HepG2 (cell line): Measurements from ENCODE around the gene HNRNPAB. TPM values are rescaled to one million over a fixed set of nuclear protein-coding genes. Genes with fewer than 3 reads are reported as not detected.

Experiments
- ATAC-seq: fragments of 200-7000 bp; cut with Tn5 transposase; 3 replicates; pipeline ENCODE4 v1.9.1; 2020; ENCODE audit warnings: mild to moderate bottlenecking, moderate library complexity
- BruUV-seq: library from RNA; stranded (reverse); fragments of 400-500 nt; replicated peaks from 2 replicates; lab custom pipeline; 2021; lab: Mats Ljungman, UMichigan
- CTCF ChIA-PET: fragments of 300-600 bp; formaldehyde crosslinking; extraction: SDS; loops from one replicate; lab custom pipeline; 2021; ENCODE audit warnings: low total read pairs, inconsistent platforms, low intra/inter-chr PET ratio; lab: Yijun Ruan, JAX
- POLR2A ChIA-PET: fragments of 350-600 bp; sonication (Branson Sonifier 250); formaldehyde crosslinking; loops from one replicate; lab custom pipeline; 2020; ENCODE audit warnings: antibody characterized with exemption, inconsistent platforms; lab: Yijun Ruan, JAX
- DNase-seq: peaks from one replicate; pipeline ENCODE4 v3.0.0-alpha.2; 2015; ENCODE audit warnings: low spot score
- FAIRE-seq: peaks from 3 replicates; lab custom pipeline; 2011; peaks lifted over from hg19 to GRCh38; lab: Jason Lieb, UNC
- H2AFZ ChIP-seq: one replicate; pipeline ENCODE4 v1.6.1; 2011; ENCODE audit warnings: low read length, inconsistent platforms
- H3K27ac ChIP-seq: fragments of 300-600 bp; 3 replicates; pipeline ENCODE4 v1.8.0; 2011; ENCODE audit warnings: mixed run types, mild to moderate bottlenecking, mixed read lengths, low read length, inconsistent platforms; ENCODE audit not compliant: insufficient read depth; ENCODE audit errors: extremely low read length
- H3K27me3 ChIP-seq, 2 experiments: fragments of 200-600 bp in 1 of 2; 2 replicates in 1 of 2; 3 replicates in 1 of 2; pipeline versions ENCODE4 v1.6.0 to v1.8.0; 2011; ENCODE audit warnings: low read length in 2 of 2, mild to moderate bottlenecking in 2 of 2, moderate library complexity in 2 of 2, inconsistent platforms in 1 of 2; ENCODE audit not compliant: insufficient read depth in 2 of 2, control insufficient read depth in 1 of 2
- H3K36me3 ChIP-seq, 2 experiments: fragments of 200-600 bp in 1 of 2; replicated peaks in 1 of 2; 2 replicates in 1 of 2; 3 replicates in 1 of 2; pipeline versions ENCODE4 v1.5.1 to v1.8.0; 2011; ENCODE audit warnings: low read length in 2 of 2, inconsistent platforms in 1 of 2; ENCODE audit not compliant: insufficient read depth in 2 of 2, control insufficient read depth in 1 of 2
- H3K4me1 ChIP-seq: 2 replicates; pipeline ENCODE4 v1.5.1; 2012; ENCODE audit warnings: low read length, inconsistent platforms; ENCODE audit not compliant: insufficient read depth
- H3K4me2 ChIP-seq: 2 replicates; pipeline ENCODE4 v1.6.0; 2011; ENCODE audit warnings: low read depth, low read length, inconsistent platforms
- H3K4me3 ChIP-seq, 3 experiments: fragments of 200-600 bp in 1 of 3; sonication (generic), shearing (Covaris generic) in 1 of 3; replicated peaks in 1 of 3; 2 replicates each; pipeline ENCODE4 v1.5.1; 2011 to 2016; ENCODE audit warnings: low read length in 3 of 3, inconsistent platforms in 2 of 3, low read depth in 2 of 3, mild to moderate bottlenecking in 2 of 3, control low read depth in 1 of 3, mixed read lengths in 1 of 3; ENCODE audit not compliant: insufficient read depth in 1 of 3
- H3K79me2 ChIP-seq: one replicate; pipeline ENCODE4 v1.6.1; 2011; ENCODE audit warnings: low read length, inconsistent platforms; ENCODE audit not compliant: insufficient read depth
- H3K9ac ChIP-seq: 2 replicates; pipeline ENCODE4 v1.6.0; 2011; ENCODE audit warnings: mild to moderate bottlenecking, low read depth, low read length, inconsistent platforms; ENCODE audit not compliant: insufficient read depth
- H3K9me3 ChIP-seq: 2 replicates; pipeline ENCODE4 v1.5.1; 2012; ENCODE audit warnings: mild to moderate bottlenecking, low read length
- H4K20me1 ChIP-seq: 2 replicates; pipeline ENCODE4 v1.6.0; 2011; ENCODE audit warnings: inconsistent platforms, mild to moderate bottlenecking, low read length, moderate library complexity; ENCODE audit not compliant: insufficient read depth
- CHD2 ChIP-seq: IDR thresholded peaks from 2 replicates; pipeline ENCODE4 v1.6.1; 2011; ENCODE audit warnings: low read depth, low read length, improper control_type of control experiment
- DMTF1 ChIP-seq: sonication (generic); formaldehyde crosslinking; IDR thresholded peaks from 2 replicates; pipeline ENCODE4 v1.4.0; 2020; ENCODE audit warnings: mild to moderate bottlenecking, missing genetic modification reagents
- ELF4 ChIP-seq: sonication (generic); formaldehyde crosslinking; IDR thresholded peaks from 2 replicates; pipeline ENCODE4 v1.5.0; 2020; ENCODE audit warnings: missing genetic modification reagents, mild to moderate bottlenecking, moderate library complexity, borderline replicate concordance
- GTF2F1 ChIP-seq: fragments of 150-350 bp; IDR thresholded peaks from 2 replicates; pipeline ENCODE4 v1.6.1; 2014; ENCODE audit warnings: low read length
- JUNB ChIP-seq: sonication (generic); formaldehyde crosslinking; IDR thresholded peaks from 2 replicates; pipeline ENCODE4 v1.8.0; 2022; ENCODE audit warnings: missing genetic modification reagents, mild to moderate bottlenecking, borderline replicate concordance
- SP5 ChIP-seq: IDR thresholded peaks from 2 replicates; pipeline ENCODE4 v1.6.1; 2016; ENCODE audit warnings: low read depth, borderline replicate concordance
- TGIF2 ChIP-seq: IDR thresholded peaks from 2 replicates; pipeline ENCODE4 v1.6.1; 2016; ENCODE audit warnings: control low read depth, missing compliant biosample characterization
- ZFX ChIP-seq: sonication (generic); formaldehyde crosslinking; IDR thresholded peaks from 2 replicates; pipeline ENCODE4 v1.4.0; 2020; ENCODE audit warnings: mild to moderate bottlenecking, low read depth, missing genetic modification reagents, moderate library complexity
- ZNF253 ChIP-seq: sonication (generic); formaldehyde crosslinking; IDR thresholded peaks from 2 replicates; pipeline ENCODE4 v1.8.0; 2022; ENCODE audit warnings: mild to moderate bottlenecking, missing genetic modification reagents, borderline replicate concordance
- ZNF256 ChIP-seq: sonication (generic); formaldehyde crosslinking; conservative IDR thresholded peaks from 2 replicates; pipeline ENCODE4 v1.4.0; 2020; ENCODE audit warnings: missing genetic modification reagents
- ZNF333 ChIP-seq: sonication (generic); formaldehyde crosslinking; IDR thresholded peaks from 2 replicates; pipeline ENCODE4 v1.4.0; 2020; ENCODE audit warnings: mild to moderate bottlenecking, missing genetic modification reagents, borderline replicate concordance
- ZNF496 ChIP-seq: sonication (generic); formaldehyde crosslinking; IDR thresholded peaks from 2 replicates; pipeline ENCODE4 v1.8.1; 2023; ENCODE audit warnings: mild to moderate bottlenecking, moderate library complexity, missing genetic modification reagents; ENCODE audit not compliant: insufficient replicate concordance
- ZNF543 ChIP-seq: sonication (generic); formaldehyde crosslinking; IDR thresholded peaks from 2 replicates; pipeline ENCODE4 v1.4.0; 2020; ENCODE audit warnings: mild to moderate bottlenecking, missing genetic modification reagents
- ZNF569 ChIP-seq: sonication (generic); formaldehyde crosslinking; IDR thresholded peaks from 2 replicates; pipeline ENCODE4 v1.5.0; 2020; ENCODE audit warnings: mild to moderate bottlenecking, missing genetic modification reagents, moderate library complexity, borderline replicate concordance
- ZNF777 ChIP-seq: sonication (generic); formaldehyde crosslinking; IDR thresholded peaks from 2 replicates; pipeline ENCODE4 v1.4.0; 2020; ENCODE audit warnings: missing genetic modification reagents
- WGBS: methylation state at CpG from one replicate; pipeline ENCODE4 v1.1.6; 2017; ENCODE audit warnings: low lambda C conversion rate; 5-methylcytosine and 5-hydroxymethylcytosine counted together
- in situ Hi-C: cut with HindIII; loops from 2 replicates; pipeline ENCODE4 v1.10.0; 2017; ENCODE audit warnings: low pct_unique_long_range_greater_than_20kb; ENCODE audit not compliant: extremely low pct_ligation_motif_present
- intact Hi-C: fragments of 100-400 bp; cut with micrococcal nuclease; formaldehyde crosslinking; loops from one replicate; pipeline ENCODE4 v1.10.0; 2022; ENCODE audit not compliant: unreplicated experiment
- polyA plus RNA-seq, 8 experiments: library from polyadenylated mRNA; depleted of rRNA in 3 of 8; stranded (reverse) in 7 of 8; unstranded in 1 of 8; fragments of >200 nt; fragmentation: Illumina TruSeq in 4 of 8; extraction: Trizol in 4 of 8; gene quantifications; 2 replicates each; pipeline versions ENCODE4 v1.2.1 to v1.2.3, GENCODE V29; 2011 to 2016; ENCODE audit warnings: low read depth in 4 of 8, missing spikeins in 1 of 8, mixed read lengths in 1 of 8; ENCODE audit not compliant: insufficient read depth in 1 of 8
- total RNA-seq, 5 experiments: library from RNA; depleted of rRNA; stranded (reverse); fragments of >200 nt; fragmentation: Illumina TruSeq; extraction: Trizol; gene quantifications; 2 replicates each; pipeline ENCODE4 v1.2.3, GENCODE V29; 2016; ENCODE audit warnings: low read depth in 1 of 5

Gene HNRNPAB
- total and polyA plus RNA-seq, 2 of the 13 experiments (the other 11 are each of a cell fraction or from before 2014, with no cell fraction given), result 62.6 to 111 TPM

GRCh38 chr5:178237431-178238312 is 33.3 kb downstream of the HNRNPAB start:
- Histone ChIP-seq H3K9ac (no peak overlapping the region), H3K4me3 (no peak overlapping the region), H3K27me3 (no peaks in the 10 kb centered on the region; a peak in 1 of 5 replicates), H3K79me2 (no peaks in the 10 kb centered on the region), H3K4me1 (peaks cover 52% of the 10 kb centered on the region), H4K20me1 (no peaks in the 10 kb centered on the region), H3K36me3 (no peaks in the 10 kb centered on the region), H2AFZ (no peak overlapping the region), H3K9me3 (no peaks in the 10 kb centered on the region), H3K4me2 (no peak overlapping the region), H3K27ac (no peak overlapping the region)
- TF ChIP-seq ZFX (CRISPR knock-in tag) (no peak), ZNF333 (no peak), ELF4 (CRISPR knock-in tag) (no peak), ZNF253 (no peak), ZNF569 (no peak), GTF2F1 (no peak), ZNF496 (no peak), CHD2 (no peak), SP5 (CRISPR knock-in tag) (no peak), ZNF777 (CRISPR knock-in tag) (no peak), JUNB (CRISPR knock-in tag) (no peak), ZNF543 (CRISPR knock-in tag) (no peak), ZNF256 (CRISPR knock-in tag) (no peak), TGIF2 (CRISPR knock-in tag) (no peak), DMTF1 (CRISPR knock-in tag) (no peak)
- ChIA-PET CTCF (no interaction called here), POLR2A (no interaction called here)
- in situ Hi-C loops, result no loop called here
- ATAC-seq (no peak), FAIRE-seq (no peak), DNase-seq (no peak)
- 93% methylated on average over 2 of the region's 13 CpGs for WGBS
- BruUV-seq, result no TSS peak
- intact Hi-C loops, result no loop called here
